ENCODE results near the gene RAB37.
A peak's percentile ranks its signal among the peaks of the same experiment; 100 is the strongest.

RAB37 gene

DNA sequence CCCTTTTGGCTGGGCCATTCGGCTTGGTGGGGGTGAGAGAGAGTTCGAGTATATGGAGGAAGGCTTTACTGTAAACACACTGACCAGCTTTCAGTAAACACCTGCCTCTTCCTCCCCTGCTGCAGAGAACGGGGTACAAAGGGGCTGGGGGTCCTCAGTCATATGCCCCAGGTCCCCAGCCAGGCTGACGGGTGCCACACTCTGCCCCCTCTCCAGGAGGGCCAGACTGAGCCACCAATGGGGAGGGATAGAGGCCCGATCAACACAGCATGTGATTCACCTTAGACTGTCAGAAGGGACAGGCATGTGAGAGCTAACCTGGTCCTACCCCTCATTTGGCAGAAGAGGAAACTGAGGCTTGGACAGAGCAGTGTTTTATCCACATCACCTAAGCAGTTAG, 24.4 kb downstream of the RAB37 start:
- DNase-seq (ENCODE audit: low spot score): no peak

DNA sequence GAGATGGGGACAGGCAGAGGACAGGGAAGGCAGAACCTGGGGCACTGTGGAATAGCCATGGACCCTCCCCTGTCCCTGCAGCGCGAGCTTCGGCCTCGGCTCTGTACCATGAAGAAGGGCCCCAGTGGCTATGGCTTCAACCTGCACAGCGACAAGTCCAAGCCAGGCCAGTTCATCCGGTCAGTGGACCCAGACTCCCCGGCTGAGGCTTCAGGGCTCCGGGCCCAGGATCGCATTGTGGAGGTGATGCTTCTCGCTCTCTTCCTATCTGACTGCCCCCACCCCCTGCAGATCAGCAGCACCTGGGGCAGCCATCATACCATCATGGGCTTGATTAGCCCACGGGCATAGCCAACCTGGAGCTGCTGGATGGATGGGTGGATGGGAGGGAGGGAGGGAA, 24.9 kb downstream of the RAB37 start:
- DNase-seq (ENCODE audit: low spot score): no peak

DNA sequence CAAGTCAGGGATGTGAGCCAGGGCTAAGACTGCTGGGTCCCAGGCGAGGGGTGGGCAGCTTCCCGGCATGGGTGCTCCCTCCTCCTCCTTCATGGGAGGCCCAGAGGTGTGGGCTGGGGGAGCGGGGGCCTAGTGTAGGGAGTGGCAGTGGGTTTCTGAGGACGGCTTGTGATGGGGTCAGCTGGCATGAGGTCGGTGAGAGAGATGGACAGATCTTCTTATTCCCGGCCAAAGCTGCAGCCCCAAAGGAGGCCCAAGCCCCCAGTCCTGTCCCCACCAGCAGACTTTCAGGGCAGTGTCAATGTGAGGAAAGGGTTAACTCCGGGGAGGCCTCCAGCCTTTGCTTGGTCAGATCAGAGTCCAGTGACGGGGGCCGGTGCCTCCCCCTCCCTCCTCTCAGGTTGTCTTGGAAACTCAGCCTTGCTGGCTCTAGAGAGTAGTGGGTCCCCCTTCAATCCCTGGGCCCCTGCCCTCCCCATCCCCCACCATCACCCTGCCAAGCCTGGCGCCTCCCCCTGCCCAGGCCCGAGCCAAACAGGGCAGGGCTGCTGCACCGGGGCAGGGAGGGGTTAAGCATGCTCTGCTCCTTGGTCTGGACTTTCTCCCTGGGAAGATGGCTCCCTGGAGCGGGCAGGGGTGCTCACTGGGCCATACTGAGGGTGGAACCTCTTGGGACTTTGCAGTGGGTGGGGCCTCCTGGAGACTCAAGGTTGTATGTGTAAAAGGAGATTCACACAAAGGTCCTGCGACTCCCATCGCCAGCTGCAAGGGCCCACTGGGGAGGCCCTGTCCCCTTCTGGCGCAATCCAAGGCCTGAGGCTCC, 26.7 kb downstream of the RAB37 start:
- no peak for DNase-seq (ENCODE audit: low spot score)

DNA sequence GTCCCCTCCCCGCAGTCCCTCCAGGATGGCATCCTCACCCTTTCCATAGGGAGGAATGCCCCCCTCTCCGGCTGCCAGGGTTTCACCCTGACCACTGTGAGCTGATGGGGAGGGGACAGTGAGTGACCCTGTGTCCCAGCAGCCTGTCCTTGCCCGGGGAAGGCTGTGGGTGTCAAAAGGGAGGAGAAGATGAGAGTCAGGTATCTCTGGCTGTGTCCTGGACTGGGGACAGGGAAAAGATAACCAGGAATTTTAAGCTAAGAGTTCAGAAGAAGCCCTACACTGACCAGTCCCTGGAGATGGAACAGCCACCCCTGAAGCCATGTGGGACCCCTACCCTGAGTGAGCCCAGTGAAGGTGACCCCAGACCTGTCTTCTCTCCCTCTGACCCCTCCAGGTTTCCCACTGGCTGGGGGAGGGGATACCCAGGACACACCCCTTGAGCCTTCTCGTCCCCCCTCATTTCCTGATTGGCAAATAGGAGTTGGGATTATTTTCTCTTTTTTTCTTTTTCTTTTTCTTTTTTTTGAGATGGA, 27.8 kb downstream of the RAB37 start:
- DNase-seq (ENCODE audit: low spot score): no peak

DNA sequence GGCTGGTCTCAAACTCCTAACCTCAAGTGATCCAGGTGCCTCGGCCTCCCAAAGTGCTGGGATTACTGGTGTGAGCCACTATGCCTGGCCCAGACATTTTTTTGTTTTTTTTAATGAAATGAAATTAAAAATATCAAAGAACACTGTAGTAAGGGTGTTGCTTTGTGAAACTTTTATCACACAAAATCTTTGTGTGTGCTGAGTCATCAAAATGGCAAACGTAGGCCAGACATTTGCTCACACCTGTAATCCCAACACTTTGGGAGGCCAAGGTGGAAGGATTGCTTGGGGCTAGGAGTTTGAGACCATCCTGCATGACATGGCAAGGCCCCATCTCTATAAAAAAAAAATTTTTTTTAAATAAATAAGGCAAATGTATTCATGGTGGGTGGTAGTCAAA, 29.4 kb downstream of the RAB37 start:
- no peak for DNase-seq (ENCODE audit: low spot score)

DNA sequence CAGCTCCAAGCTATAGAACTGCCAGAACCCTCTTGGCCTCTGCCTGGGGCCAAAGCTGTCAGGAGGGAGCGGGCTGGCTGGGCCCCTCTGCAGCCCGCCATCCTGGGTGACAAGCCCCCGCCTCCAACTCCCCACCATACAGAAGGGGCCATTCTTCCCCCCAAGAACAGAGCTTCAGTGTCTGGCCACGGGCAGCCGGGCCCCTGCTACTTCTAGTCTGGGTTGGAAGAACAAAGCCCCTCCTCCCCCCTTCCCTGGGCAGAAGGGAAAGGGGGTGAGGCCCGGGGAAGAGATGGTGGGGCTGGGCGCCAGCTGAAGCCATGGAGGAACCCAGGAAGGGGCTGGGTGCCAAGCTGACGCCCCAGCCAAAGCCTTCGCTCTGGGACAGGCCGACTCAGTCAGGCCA, 30.1 kb downstream of the RAB37 start:
- DNase-seq (ENCODE audit: low spot score): no peak

DNA sequence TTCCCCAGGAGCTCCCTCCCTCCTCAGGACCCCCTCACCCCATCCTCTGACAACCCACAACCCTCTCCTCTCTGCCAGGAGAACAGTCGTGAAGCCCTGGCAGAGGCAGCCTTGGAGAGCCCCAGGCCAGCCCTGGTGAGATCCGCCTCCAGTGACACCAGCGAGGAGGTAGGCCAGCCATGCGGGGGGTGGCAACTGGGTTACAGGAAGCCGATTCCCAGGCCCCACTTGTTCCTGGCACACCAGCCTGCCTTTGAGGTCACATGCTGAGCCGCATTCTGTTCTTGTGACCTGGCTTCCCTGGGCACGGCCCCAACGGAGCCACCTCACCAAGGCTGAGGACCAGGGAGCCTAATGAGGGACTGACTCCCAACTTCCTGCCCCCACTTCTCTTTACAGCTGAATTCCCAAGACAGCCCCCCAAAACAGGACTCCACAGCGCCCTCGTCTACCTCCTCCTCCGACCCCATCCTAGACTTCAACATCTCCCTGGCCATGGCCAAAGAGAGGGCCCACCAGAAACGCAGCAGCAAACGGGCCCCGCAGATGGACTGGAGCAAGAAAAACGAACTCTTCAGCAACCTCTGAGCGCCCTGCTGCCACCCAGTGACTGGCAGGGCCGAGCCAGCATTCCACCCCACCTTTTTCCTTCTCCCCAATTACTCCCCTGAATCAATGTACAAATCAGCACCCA, 31.2 kb downstream of the RAB37 start:
- no peak for DNase-seq (ENCODE audit: low spot score)

DNA sequence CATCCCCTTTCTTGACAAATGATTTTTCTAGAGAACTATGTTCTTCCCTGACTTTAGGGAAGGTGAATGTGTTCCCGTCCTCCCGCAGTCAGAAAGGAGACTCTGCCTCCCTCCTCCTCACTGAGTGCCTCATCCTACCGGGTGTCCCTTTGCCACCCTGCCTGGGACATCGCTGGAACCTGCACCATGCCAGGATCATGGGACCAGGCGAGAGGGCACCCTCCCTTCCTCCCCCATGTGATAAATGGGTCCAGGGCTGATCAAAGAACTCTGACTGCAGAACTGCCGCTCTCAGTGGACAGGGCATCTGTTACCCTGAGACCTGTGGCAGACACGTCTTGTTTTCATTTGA, 31.7 kb downstream of the RAB37 start:
- no peak for DNase-seq (ENCODE audit: low spot score)

DNA sequence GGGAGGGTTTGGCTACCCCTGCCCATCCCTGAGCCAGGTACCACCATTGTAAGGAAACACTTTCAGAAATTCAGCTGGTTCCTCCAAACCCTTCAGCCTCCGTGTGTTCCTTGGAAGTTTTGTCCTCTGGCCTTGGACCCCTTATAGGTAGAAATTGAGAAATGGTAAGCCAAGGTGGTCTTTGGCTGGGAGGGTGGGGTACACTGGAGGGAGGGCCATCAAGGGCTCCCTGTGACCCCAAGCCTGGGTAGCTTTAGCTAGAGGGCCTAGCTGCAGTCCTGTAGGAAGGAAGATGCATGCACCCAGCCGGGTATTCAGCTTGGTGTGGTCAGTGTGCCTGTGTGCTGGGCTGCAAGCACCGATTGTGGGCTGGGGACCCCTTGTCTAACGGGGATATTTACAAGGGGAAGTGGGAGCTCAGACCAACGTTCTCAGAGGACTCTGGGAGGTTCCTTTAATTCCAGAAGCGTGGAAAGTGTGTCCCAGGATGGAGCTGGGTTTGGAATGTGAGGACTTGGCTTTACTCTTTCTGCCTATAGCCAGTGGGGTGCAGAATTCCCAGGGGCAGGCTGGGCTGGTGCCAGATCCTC, 32.3 kb downstream of the RAB37 start:
- no peak for DNase-seq (ENCODE audit: low spot score)

DNA sequence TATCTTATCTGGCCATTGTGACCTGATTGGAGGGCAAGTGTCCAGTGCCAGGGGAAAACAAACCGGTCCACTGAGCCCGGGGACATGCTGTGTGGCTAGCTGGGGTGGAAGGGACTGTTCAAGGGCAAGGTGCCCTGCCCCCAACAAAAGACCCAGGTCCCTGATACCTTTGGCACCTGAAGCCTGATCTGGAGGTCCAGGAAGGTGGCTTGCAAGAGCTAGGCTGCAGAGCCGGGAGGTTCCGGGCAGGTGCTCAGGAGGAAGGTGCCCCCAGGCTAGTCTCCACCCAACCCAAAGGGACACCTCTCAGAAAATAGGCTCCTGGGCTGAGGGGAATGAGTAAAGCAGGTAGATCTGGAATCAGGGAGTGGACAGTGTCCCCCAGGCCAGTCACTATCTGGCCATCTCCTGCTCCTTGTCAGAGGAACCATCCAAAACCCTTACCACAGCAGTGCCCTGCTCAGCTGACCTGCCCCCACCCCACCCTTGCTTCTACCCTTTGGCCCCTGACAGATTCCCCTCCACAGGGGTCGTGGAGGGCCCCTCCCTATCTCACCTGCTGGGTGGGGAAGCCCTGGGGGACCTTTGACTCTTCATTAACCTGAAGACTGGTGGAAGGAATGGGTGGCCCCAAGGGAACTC, 32.9 kb downstream of the RAB37 start:
- DNase-seq (ENCODE audit: low spot score): no peak

DNA sequence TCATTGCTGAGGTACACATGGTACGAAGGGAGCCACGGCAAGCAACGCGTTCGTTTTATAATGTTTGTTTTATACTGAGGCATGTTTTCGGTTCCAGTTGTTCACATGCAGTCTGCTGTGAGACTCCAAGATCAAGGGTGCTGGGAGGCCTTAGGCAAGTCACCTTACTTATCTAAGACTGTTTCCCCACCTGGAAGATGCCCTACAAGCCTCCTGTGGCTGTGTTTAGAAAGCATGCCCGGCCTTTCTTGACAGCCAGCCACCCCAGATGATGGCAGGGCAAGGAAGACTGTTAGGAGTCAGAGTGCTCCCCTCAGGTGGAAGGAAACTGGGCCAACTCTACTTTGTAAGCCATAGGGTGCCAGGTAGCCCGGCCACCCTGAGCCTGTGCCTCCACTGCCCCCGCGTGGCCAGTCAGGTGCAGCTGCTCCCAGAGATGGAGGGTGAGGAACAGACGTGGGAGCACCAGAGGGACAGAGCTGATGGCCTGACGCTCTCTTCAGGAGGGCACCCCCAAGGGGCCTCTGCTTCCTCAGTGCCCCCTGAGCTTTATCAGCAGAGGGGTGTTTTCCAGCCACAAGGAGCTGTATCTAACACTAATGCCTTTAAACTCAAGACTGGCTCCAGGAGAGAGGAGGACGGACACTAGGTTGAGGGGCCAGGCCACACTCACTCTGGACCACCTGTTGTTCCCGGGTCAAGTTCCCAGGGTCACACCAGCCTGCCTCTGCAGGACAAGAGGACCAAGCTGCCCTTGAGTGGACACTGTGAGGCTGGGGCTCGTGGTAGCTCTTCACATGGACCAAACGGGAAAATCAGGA, 33.7 kb downstream of the RAB37 start:
- DNase-seq (ENCODE audit: low spot score): peak; percentile 68

DNA sequence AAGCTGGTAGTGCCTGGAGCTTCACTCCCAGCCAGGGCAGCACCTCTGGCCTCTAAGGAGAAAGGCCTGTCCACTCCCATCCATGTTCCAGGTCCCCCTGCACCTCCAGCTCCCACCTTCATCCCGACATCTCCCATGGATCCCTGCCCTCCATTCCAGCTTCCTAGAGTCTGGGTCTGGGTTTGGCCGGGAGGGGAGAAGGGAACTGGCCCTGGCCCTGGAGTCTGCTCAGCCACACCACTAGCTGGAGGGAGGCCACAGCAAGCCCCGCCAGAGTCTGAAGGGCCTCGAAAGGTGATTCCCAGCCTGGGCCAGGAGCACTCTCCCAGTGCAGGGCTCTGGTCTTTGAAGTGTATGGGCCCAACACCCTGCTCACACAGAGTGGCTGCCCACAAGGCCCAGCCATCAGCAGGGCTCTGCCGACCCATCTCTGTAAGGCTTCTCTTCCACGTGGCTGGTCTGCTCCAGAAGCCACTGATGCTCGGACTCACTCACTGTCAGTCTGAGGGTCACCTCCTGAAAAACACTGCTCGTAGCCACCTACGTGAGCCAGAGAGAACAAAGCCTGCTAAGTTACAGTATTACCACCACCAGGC, 34.4 kb downstream of the RAB37 start:
- no peak for DNase-seq (ENCODE audit: low spot score)

DNA sequence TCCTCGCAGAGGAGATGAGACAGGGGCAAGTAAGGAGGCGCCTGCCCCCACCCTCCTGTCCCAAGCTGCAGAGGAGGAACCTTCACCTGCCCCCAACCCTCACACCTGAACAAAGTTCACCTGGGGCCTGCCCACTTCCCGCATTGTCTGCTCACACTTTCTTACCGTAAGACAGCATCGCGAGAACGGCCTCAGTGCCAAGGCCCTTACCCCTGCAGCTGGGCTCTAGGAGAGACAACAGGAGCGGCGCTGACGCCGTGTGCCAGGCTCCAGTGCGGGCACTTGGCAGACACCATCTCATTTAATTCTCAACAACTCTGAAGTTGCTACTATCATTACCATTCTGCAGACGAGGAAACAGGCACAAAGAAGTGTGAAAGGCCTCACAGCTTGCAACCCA, 35.0 kb downstream of the RAB37 start:
- no peak for DNase-seq (ENCODE audit: low spot score)

DNA sequence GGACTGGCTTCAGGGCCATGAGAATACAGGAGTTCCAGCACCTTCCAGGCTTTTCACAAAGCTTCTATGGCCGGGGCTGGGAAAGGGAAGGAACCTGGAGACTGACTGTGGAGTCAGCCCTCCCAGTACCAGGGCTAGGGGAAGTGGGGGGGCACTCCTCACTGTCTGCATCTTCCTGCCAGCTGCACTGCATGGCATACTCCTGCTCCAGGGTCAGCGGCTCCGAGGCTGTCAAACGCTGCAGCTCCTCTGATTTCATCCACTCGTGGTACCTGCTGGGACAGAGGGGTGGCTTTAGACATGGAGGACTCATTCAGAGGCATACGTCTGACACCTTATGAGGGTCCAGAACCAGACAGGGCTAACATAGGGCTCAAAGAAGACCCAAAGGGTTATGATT, 36.4 kb downstream of the RAB37 start:
- no peak for DNase-seq (ENCODE audit: low spot score)

DNA sequence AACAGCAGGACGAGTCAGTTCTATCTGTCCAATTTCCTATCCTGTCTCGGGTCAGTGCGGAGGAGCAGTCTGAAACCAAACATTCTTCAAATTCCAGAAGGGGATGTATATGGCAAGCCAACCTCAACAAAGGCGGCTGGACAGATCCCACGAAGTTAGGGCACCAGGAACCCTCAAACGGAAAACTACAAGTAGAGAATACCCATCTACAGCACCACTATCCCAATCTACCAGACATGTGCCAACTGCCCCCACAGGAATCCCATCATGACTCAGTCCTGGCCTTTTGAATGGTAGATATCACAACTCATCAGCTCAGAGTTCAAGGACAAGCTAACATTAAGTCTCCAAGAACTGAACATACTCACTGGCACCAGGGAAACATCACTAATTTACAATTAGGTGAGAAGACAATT, 36.8 kb downstream of the RAB37 start:
- no peak for DNase-seq (ENCODE audit: low spot score)

DNA sequence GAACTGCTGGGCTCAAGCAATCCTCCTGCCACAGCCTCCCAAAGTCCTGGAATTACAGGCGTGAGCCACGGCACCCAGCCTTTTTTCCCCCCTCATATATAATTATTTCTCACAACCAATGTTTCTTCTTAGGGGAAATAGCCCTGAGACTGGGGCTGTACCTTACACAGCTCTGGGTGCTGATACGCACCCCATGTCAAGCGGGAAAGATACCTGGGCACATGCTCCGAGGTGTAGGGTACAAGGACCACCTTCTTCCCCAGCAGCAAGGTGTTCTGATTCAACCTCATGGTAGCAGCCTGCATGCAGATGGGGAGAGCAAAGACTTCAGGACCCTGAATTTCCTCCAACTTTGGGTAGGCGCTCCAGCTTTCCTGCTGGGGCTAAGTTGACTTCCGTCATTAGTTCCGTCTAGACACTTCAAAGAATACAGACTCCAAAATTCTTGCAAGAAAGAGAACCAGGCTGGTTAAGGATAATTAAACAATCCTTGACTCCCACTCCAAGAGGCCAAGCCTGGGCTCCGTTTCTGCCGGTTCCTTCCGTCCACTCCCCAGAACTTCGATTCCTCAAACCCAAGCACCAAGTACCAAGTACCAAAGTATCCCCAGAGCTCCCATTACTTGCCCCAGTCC, 38.5 kb downstream of the RAB37 start:
- DNase-seq (ENCODE audit: low spot score): no peak

DNA sequence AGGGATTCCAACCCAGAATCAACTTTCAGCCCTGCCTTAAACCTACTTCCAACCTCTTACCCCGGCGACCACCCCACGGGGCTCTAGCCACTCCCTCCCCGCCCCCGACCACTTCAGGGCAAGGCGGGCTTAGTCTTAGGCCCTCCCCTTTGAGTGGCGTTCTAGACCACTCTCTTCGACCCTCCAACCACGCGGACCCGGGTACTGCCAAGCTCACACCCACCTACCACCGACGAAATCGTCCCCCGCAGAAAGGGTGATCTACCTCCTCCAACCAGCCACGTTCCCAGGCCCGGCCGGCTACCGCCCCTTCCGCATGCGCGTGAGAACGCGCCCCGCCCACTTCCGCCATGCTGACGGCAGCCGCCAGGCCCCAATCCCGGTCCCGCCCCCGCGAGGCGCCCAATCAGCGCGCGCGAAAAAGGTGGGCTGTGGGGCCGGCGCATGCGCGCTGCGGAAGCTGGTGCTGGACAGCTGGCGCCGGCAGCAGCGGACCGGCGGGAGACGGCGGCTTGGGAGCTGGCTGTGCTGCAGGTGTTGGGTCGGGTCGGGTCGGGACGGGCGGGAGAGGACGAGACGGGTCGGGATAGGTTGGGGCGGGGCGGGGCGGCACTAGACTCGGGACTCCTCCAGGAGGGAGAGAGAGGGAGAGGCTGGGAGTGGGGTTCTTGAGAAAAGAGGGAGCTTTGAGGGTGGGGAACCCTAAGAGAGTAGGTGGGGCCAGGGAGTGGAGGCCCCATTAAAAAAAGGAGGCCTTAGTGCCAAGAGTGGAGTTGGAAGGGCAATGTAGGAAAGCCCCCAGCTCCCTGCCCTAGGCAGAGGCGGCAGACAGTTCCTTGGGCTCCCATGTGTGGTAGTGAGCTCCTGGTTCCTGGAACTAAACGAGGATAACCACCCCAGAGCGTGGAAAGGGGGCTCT, 39.2 kb downstream of the RAB37 start, which contains the start of gene NAT9:
NAT9 (minus strand) TSS at position 302 of the 919 bp plus-strand sequence. CDS start 647 bp downstream, outside the sequence.
- DNase-seq (ENCODE audit: low spot score): peak; percentile 100

DNA sequence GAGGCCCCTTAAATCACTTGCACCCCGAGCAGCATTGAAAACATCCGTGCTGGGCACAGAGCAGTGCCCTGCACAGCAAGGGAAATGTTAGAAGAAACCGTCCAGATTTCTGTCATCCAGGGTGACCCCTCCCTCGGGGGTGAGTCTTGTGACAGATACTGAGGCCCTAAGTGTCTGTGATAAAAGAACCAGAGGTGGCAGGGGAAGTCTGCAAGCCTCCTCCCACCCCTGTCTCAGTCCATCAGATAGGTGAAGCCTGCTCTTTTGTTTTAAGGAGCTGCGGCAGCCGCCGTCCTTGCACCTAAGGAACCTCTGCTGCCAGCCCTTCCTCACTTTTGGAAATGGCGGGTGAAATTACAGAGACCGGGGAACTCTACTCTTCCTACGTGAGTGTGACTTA, 39.9 kb downstream of the RAB37 start:
- DNase-seq (ENCODE audit: low spot score): no peak

DNA sequence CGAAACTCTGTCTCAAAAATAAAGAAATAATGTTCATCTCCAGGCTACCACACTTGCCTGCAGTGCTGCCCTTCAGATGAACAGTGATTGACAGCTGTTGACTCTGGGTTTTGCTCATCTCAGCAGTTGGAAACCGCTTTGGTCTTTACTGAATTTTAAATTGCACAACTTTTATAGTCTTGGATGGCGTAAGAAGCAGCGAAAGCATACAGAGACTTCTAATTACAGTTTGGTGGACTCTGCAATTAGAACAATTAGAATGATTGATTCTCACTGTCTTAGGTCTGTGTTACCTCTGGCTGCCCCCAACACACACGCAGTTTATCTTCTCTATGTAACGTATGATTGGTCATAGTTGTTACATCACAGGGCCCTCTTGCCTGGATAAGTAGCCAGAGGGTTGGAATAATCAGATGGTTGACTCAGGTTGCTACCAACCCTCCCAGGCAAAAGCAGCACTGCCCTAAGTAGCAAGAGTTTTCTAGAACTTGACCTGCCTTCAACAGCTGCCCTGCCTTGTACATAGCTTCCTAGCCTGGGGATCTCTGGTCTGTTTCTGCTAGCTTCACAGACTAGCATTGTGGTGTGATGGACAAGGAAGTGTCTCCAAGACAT, 41.0 kb downstream of the RAB37 start:
- DNase-seq (ENCODE audit: low spot score): no peak

Data from germinal center (tissue), 1 donor.